HEK293T (cell line): ENCODE results near the gene COQ7.
A peak's percentile ranks its signal among the peaks of the same experiment; 100 is the strongest.

Experiments
- CTCF ChIA-PET: fragments of 350-600 bp; formaldehyde crosslinking; extraction: SDS; loops from one replicate; lab custom pipeline; 2021; ENCODE audit warnings: antibody characterized with exemption, inconsistent platforms; lab: Yijun Ruan, JAX
- POLR2A ChIA-PET: fragments of 350-600 bp; formaldehyde crosslinking; extraction: SDS; loops from one replicate; lab custom pipeline; 2020; ENCODE audit warnings: antibody characterized with exemption, inconsistent platforms; lab: Yijun Ruan, JAX
- DNase-seq: peaks from one replicate; pipeline ENCODE4 v3.0.0; 2012; ENCODE audit warnings: mixed read lengths; ENCODE audit errors: extremely low spot score
- ARNT ChIP-seq: fragments of 450-650 bp; IDR thresholded peaks from 2 replicates; pipeline ENCODE4 v1.6.1; 2017; ENCODE audit warnings: mild to moderate bottlenecking
- BHLHE40 ChIP-seq: fragments of 450-650 bp; IDR thresholded peaks from 2 replicates; pipeline ENCODE4 v1.6.1; 2016; ENCODE audit warnings: mild to moderate bottlenecking, moderate library complexity, borderline replicate concordance
- CTBP1 ChIP-seq: fragments of 450-650 bp; IDR thresholded peaks from 2 replicates; pipeline ENCODE4 v1.6.1; 2016; ENCODE audit warnings: borderline replicate concordance
- ELF4 ChIP-seq: fragments of 450-650 bp; IDR thresholded peaks from 2 replicates; pipeline ENCODE4 v1.6.1; 2017; ENCODE audit warnings: antibody characterized with exemption
- FOXA1 ChIP-seq: fragments of 450-650 bp; IDR thresholded peaks from 2 replicates; pipeline ENCODE4 v1.6.1; 2016; ENCODE audit warnings: mild to moderate bottlenecking
- FOXK2 ChIP-seq: fragments of 450-650 bp; IDR thresholded peaks from 2 replicates; pipeline ENCODE4 v1.6.1; 2016; ENCODE audit warnings: mild to moderate bottlenecking
- FOXM1 ChIP-seq: fragments of 450-650 bp; IDR thresholded peaks from 2 replicates; pipeline ENCODE4 v1.6.1; 2017; ENCODE audit warnings: mild to moderate bottlenecking, borderline replicate concordance
- HDGF ChIP-seq: fragments of 450-650 bp; IDR thresholded peaks from 2 replicates; pipeline ENCODE4 v1.6.1; 2017; ENCODE audit warnings: antibody characterized with exemption, borderline replicate concordance
- L3MBTL2 ChIP-seq: fragments of 450-650 bp; conservative IDR thresholded peaks from 2 replicates; pipeline ENCODE4 v1.6.1; 2016; ENCODE audit warnings: mild to moderate bottlenecking
- LEF1 ChIP-seq: fragments of 450-650 bp; IDR thresholded peaks from 2 replicates; pipeline ENCODE4 v1.6.1; 2017; ENCODE audit warnings: mild to moderate bottlenecking, borderline replicate concordance
- NFRKB ChIP-seq: fragments of 450-650 bp; IDR thresholded peaks from 2 replicates; pipeline ENCODE4 v1.6.1; 2016; ENCODE audit warnings: mild to moderate bottlenecking, moderate library complexity
- SP1 ChIP-seq: fragments of 450-650 bp; IDR thresholded peaks from 2 replicates; pipeline ENCODE4 v1.6.1; 2017
- SUZ12 ChIP-seq: fragments of 450-650 bp; IDR thresholded peaks from 2 replicates; pipeline ENCODE4 v1.6.1; 2016; ENCODE audit warnings: mild to moderate bottlenecking
- TARDBP ChIP-seq: fragments of 450-650 bp; IDR thresholded peaks from 2 replicates; pipeline ENCODE4 v1.6.1; 2016
- ZNF384 ChIP-seq: fragments of 450-650 bp; IDR thresholded peaks from 2 replicates; pipeline ENCODE4 v1.6.1; 2016
- TF ChIP-seq, protein P1 (sequence below): fragments of 450-650 bp; IDR thresholded peaks from 2 replicates; pipeline ENCODE4 v1.6.1; 2016

Gene COQ7

DNA sequence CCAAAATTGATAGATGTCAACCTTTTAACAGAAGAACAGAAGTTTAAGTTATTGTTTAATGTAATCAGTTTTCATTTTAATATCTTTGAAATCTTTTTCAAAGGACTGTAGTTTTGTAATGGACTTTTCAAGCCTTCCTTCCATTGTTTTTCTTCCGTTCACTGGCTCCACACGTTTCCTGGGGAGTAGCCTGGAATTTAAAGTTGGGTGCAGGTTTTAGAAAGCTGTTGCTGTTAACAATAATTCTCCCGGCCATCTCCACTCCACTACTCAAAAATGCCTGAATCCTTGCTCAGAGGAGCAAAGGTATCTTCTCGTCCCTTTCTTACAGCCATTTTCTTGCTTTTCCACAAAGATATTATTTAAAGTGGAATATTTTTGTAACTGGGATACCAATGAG is 4.7 kb upstream of the COQ7 start:
- ChIA-PET CTCF (no interaction called here), POLR2A (no interaction called here)
- DNase-seq = no peak
- no peak for TF ChIP-seq BHLHE40
- TF ChIP-seq SP1 = no peak
- no peak for TF ChIP-seq FOXM1
- no peak for TF ChIP-seq ELF4
- no peak for TF ChIP-seq ZNF384
- TF ChIP-seq CTBP1 = no peak
- no peak for TF ChIP-seq HDGF
- TF ChIP-seq LEF1 = no peak
- TF ChIP-seq L3MBTL2 = no peak
- no peak for TF ChIP-seq NFRKB
- TF ChIP-seq ARNT = no peak
- no peak for TF ChIP-seq FOXK2

- POLR2A ChIA-PET = interaction anchor here (0.7 to 1.7 kb wide), 11 partner anchors 9 to 279 kb away, joined by 3 to 8 read pairs (median 3); partner anchors contain the start of genes RPS15A and TMC7
- no peak for DNase-seq
- TF ChIP-seq L3MBTL2 (no peak), SP1 (no peak), FOXA1 (no peak), TARDBP (no peak), CTBP1 (no peak), ZNF384 (no peak), ELF4 (no peak), LEF1 (no peak)
- TF ChIP-seq, protein P1, sequence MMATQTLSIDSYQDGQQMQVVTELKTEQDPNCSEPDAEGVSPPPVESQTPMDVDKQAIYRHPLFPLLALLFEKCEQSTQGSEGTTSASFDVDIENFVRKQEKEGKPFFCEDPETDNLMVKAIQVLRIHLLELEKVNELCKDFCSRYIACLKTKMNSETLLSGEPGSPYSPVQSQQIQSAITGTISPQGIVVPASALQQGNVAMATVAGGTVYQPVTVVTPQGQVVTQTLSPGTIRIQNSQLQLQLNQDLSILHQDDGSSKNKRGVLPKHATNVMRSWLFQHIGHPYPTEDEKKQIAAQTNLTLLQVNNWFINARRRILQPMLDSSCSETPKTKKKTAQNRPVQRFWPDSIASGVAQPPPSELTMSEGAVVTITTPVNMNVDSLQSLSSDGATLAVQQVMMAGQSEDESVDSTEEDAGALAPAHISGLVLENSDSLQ = no peak
- CTCF ChIA-PET = interaction anchor here (0.7 to 1.0 kb wide), 3 partner anchors 19 to 88 kb away, joined by 3 to 4 read pairs (median 3); no protein-coding TSS in a partner anchor
Observed at GRCh38 chr16:19066988-19067348, 446 bp upstream of the COQ7 start.

- DNase-seq = no peak
- TF ChIP-seq ELF4 (no peak), L3MBTL2 (no peak), HDGF (no peak), CTBP1 (no peak), ZNF384 (no peak), SUZ12 (no peak), BHLHE40 (no peak), FOXA1 (no peak), LEF1 (no peak), SP1 (no peak), ARNT (no peak), NFRKB (no peak), FOXK2 (no peak), FOXM1 (no peak), TARDBP (no peak)
- TF ChIP-seq, protein P1 = no peak
- ChIA-PET CTCF (interaction anchor here (0.7 to 1.2 kb wide), 2 partner anchors 28 to 85 kb away, joined by 3 to 7 read pairs; partner anchors contain the start of gene TMC7), POLR2A (interaction anchor here (0.7 to 1.7 kb wide), 3 partner anchors 37 to 278 kb away, joined by 3 to 7 read pairs (median 3); partner anchors contain the start of gene RPS15A)
Observed at GRCh38 chr16:19068237-19068815, 912 bp downstream of the COQ7 start.

GRCh38 chr16:19071811-19072777 is 4.7 kb downstream of the COQ7 start:
- POLR2A ChIA-PET = no interaction called here
- TF ChIP-seq HDGF = no peak
- no peak for TF ChIP-seq ARNT
- no peak for TF ChIP-seq NFRKB
- TF ChIP-seq, protein P1 = no peak
- TF ChIP-seq L3MBTL2 = no peak
- TF ChIP-seq FOXK2 = no peak
- no peak for TF ChIP-seq FOXA1
- TF ChIP-seq ELF4 = no peak
- no peak for TF ChIP-seq TARDBP
- TF ChIP-seq LEF1 = no peak
- TF ChIP-seq BHLHE40 = no peak
- TF ChIP-seq FOXM1 = no peak
- no peak for TF ChIP-seq ZNF384
- peak; percentile 55 for DNase-seq
- CTCF ChIA-PET = interaction anchor here (1.2 to 1.4 kb wide), 2 partner anchors 14 to 89 kb away, joined by 3 to 4 read pairs; no protein-coding TSS in a partner anchor

DNA sequence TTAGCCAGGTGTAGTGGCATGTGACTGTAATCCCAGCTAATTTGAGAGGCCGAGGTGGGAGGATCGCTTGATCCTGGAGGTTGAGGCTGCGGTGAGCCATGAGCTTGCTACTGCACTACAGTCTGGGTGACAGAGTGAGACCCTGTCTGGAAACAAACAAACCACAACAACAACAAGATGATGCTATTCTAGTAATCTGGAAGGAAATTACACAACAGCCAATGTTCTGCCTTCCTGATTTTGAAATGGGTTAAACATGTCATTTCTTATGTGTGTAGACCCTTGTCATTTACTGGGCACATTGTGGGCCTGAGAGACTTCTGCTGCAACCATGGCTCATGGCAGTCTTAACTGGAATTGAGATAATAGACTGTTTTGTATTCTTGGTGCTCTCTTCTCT is 5.9 kb downstream of the COQ7 start:
- DNase-seq = no peak
- TF ChIP-seq FOXK2 (no peak), SP1 (no peak), L3MBTL2 (no peak), NFRKB (no peak), LEF1 (no peak), FOXM1 (no peak), ZNF384 (no peak), ARNT (no peak), BHLHE40 (no peak), FOXA1 (no peak), ELF4 (no peak), TARDBP (no peak), HDGF (no peak), SUZ12 (no peak), CTBP1 (no peak)
- TF ChIP-seq, protein P1 = no peak
- ChIA-PET POLR2A (no interaction called here), CTCF (interaction anchor here (0.6 to 1.2 kb wide), 2 partner anchors 18 to 90 kb away, joined by 3 to 9 read pairs; no protein-coding TSS in a partner anchor)
